K562 (cell line): Measurements from ENCODE around the gene ANO1. TPM values are rescaled to one million over a fixed set of nuclear protein-coding genes. Genes with fewer than 3 reads are reported as not detected.

Experiments
- ATAC-seq: fragments of 200-7000 bp; cut with Tn5 transposase; 3 replicates; pipeline ENCODE4 v1.9.1; 2020; ENCODE audit warnings: moderate library complexity
- BruUV-seq: library from RNA; stranded (reverse); fragments of 400-500 nt; replicated peaks from 2 replicates; lab custom pipeline; 2021; lab: Mats Ljungman, UMichigan
- CTCF ChIA-PET: fragments of 300-600 bp; formaldehyde crosslinking; extraction: SDS; loops from one replicate; lab custom pipeline; 2021; ENCODE audit warnings: low intra/inter-chr PET ratio; lab: Yijun Ruan, JAX
- POLR2A ChIA-PET: fragments of 300-600, 350-650 bp; sonication (Branson Sonifier 250); formaldehyde crosslinking; extraction: SDS; loops from one replicate; lab custom pipeline; 2021; ENCODE audit warnings: antibody characterized with exemption, inconsistent platforms; lab: Yijun Ruan, JAX
- DNase-seq, 4 experiments: peaks; one replicate each; pipeline versions ENCODE4 v3.0.0 to v3.0.0-alpha.2; 2011 to 2018; ENCODE audit warnings: low spot score in 3 of 4, mixed read lengths in 3 of 4; ENCODE audit errors: extremely low read depth in 1 of 4
- FAIRE-seq: peaks from 2 replicates; lab custom pipeline; 2011; peaks lifted over from hg19 to GRCh38; lab: Jason Lieb, UNC
- H2AFZ ChIP-seq: 2 replicates; pipeline ENCODE4 v1.6.0; 2011; ENCODE audit warnings: low read depth, low read length, control low read depth, inconsistent platforms
- H3K27ac ChIP-seq: fragments of 200-600 bp; 3 replicates; pipeline ENCODE4 v1.8.0; 2011; ENCODE audit warnings: low read depth, mild to moderate bottlenecking, control low read depth, inconsistent platforms, low read length, moderate library complexity, mixed read lengths; ENCODE audit errors: extremely low read depth
- H3K27me3 ChIP-seq, 2 experiments: fragments of 300-600 bp in 1 of 2; 2 replicates in 1 of 2; 3 replicates in 1 of 2; pipeline versions ENCODE4 v1.6.0 to v1.8.0; 2011; ENCODE audit warnings: inconsistent platforms in 2 of 2, low read length in 2 of 2, mild to moderate bottlenecking in 1 of 2, mixed read lengths in 1 of 2, moderate library complexity in 1 of 2; ENCODE audit not compliant: control insufficient read depth in 2 of 2, insufficient read depth in 2 of 2
- H3K36me3 ChIP-seq: fragments of 300-600 bp; 3 replicates; pipeline ENCODE4 v1.8.0; 2011; ENCODE audit warnings: mild to moderate bottlenecking, low read length, inconsistent platforms; ENCODE audit not compliant: control insufficient read depth, insufficient read depth
- H3K4me1 ChIP-seq, 2 experiments: fragments of 200-600 bp in 1 of 2; replicated peaks in 1 of 2; 2 replicates in 1 of 2; 3 replicates in 1 of 2; pipeline versions ENCODE4 v1.5.1 to v1.8.0; 2011; ENCODE audit warnings: inconsistent platforms in 2 of 2, low read length in 2 of 2, mild to moderate bottlenecking in 1 of 2, mixed read lengths in 1 of 2, moderate library complexity in 1 of 2; ENCODE audit not compliant: control insufficient read depth in 2 of 2, insufficient read depth in 2 of 2
- H3K4me2 ChIP-seq: 2 replicates; pipeline ENCODE4 v1.6.1; 2011; ENCODE audit warnings: low read length, control low read depth, inconsistent platforms, mixed read lengths; ENCODE audit not compliant: insufficient read depth
- H3K4me3 ChIP-seq: fragments of 200-600 bp; sonication (generic), shearing (Covaris generic); 2 replicates; pipeline ENCODE4 v1.5.1; 2016; ENCODE audit warnings: control low read depth, inconsistent platforms
- H3K79me2 ChIP-seq: fragments of 200-600 bp; 3 replicates; pipeline ENCODE4 v1.8.0; 2011; ENCODE audit warnings: low read length, inconsistent platforms; ENCODE audit not compliant: control insufficient read depth, insufficient read depth
- H3K9ac ChIP-seq, 2 experiments: 2 replicates each; pipeline versions ENCODE4 v1.6.0 to v1.6.1; 2011; ENCODE audit warnings: low read depth in 2 of 2, low read length in 2 of 2, control low read depth in 1 of 2, inconsistent platforms in 1 of 2, mild to moderate bottlenecking in 1 of 2, mixed read lengths in 1 of 2; ENCODE audit not compliant: insufficient read depth in 1 of 2
- H3K9me1 ChIP-seq: one replicate; pipeline ENCODE4 v1.6.0; 2011; ENCODE audit warnings: inconsistent platforms, mild to moderate bottlenecking, low read length, moderate library complexity; ENCODE audit not compliant: control insufficient read depth, insufficient read depth
- H3K9me3 ChIP-seq: replicated peaks from 2 replicates; pipeline ENCODE4 v1.5.1; 2011; ENCODE audit warnings: low read depth, low read length, inconsistent platforms; ENCODE audit not compliant: control insufficient read depth, insufficient read depth
- H4K20me1 ChIP-seq: replicated peaks from 2 replicates; pipeline ENCODE4 v1.6.1; 2011; ENCODE audit warnings: low read length, inconsistent platforms, mixed read lengths; ENCODE audit not compliant: control insufficient read depth, insufficient read depth
- CHD7 ChIP-seq: fragments of 200-600 bp; sonication (generic); IDR thresholded peaks from one replicate; pipeline ENCODE4 v1.6.1; 2012; ENCODE audit warnings: mild to moderate bottlenecking, low read depth, low read length, inconsistent platforms
- E2F8 ChIP-seq: fragments of 450-650 bp; IDR thresholded peaks from 2 replicates; pipeline ENCODE4 v1.7.1; 2018; ENCODE audit warnings: mild to moderate bottlenecking, low read depth; ENCODE audit not compliant: partially characterized antibody
- KDM5B ChIP-seq: fragments of 200-600 bp; sonication (generic); IDR thresholded peaks from 2 replicates; pipeline ENCODE4 v1.6.1; 2012; ENCODE audit warnings: low read depth, mild to moderate bottlenecking, moderate library complexity, low read length, control low read depth, inconsistent platforms; ENCODE audit not compliant: insufficient replicate concordance
- RBBP5 ChIP-seq: fragments of 200-600 bp; sonication (generic); IDR thresholded peaks from 2 replicates; pipeline ENCODE4 v1.6.1; 2012; ENCODE audit warnings: borderline replicate concordance, mild to moderate bottlenecking, low read length, control low read depth, inconsistent platforms; ENCODE audit not compliant: insufficient read depth, poor library complexity, severe bottlenecking
- SPI1 ChIP-seq: IDR thresholded peaks from 2 replicates; pipeline ENCODE4 v1.6.1; 2011; ENCODE audit warnings: low read depth, low read length, control low read depth, borderline replicate concordance
- ZBTB26 ChIP-seq: fragments of 450-650 bp; formaldehyde crosslinking; IDR thresholded peaks from 2 replicates; pipeline ENCODE4 v1.4.0; 2022; ENCODE audit warnings: missing genetic modification characterization
- WGBS: fragments of 100-300 bp; shearing (Covaris generic); methylation state at CpG from one replicate; pipeline ENCODE4 v1.1.6; 2016; ENCODE audit warnings: low coverage, mixed read lengths; ENCODE audit not compliant: insufficient coverage; ENCODE audit errors: missing lambda C conversion rate; 5-methylcytosine and 5-hydroxymethylcytosine counted together
- in situ Hi-C: fragments of 300-500 bp; cut with MboI; formaldehyde crosslinking; loops from 4 replicates; pipeline ENCODE4 v1.15.0; 2018; ENCODE audit warnings: inconsistent platforms, mixed read lengths
- intact Hi-C: fragments of 100-400 bp; cut with micrococcal nuclease; formaldehyde crosslinking; loops from 2 replicates; pipeline ENCODE4 v1.14.2; 2022
- polyA plus RNA-seq, 8 experiments: library from polyadenylated mRNA; depleted of rRNA in 4 of 8; stranded (reverse) in 5 of 8; unstranded in 3 of 8; fragments of >200 nt; fragmentation: Nextera tagmentation in 2 of 8; fragmentation: Illumina TruSeq in 1 of 8; extraction: Ambion mirVana in 2 of 8; extraction: Trizol in 1 of 8; gene quantifications; 2 replicates each; pipeline versions ENCODE4 v1.2.1 to v1.2.3, GENCODE V29; 2011 to 2014; ENCODE audit warnings: inconsistent platforms in 1 of 8, missing spikeins in 1 of 8
- total RNA-seq, 7 experiments: library from RNA; depleted of rRNA in 6 of 7; stranded (reverse); fragments of >200 nt in 6 of 7; fragmentation: Illumina TruSeq in 2 of 7; extraction: Trizol in 2 of 7; gene quantifications; 2 replicates each; pipeline versions ENCODE4 v1.2.1 to v1.2.3, GENCODE V29; 2011 to 2021; ENCODE audit warnings: low replicate concordance in 1 of 7

Gene ANO1
- total and polyA plus RNA-seq, 9 of the 15 experiments (the other 6 are each of a cell fraction or from before 2014, with no cell fraction given) = not detected

GRCh38 chr11:70098936-70099335 lies 20.8 kb downstream of the ANO1 start:
- intact Hi-C loops = no loop called here
- no peaks in the 10 kb centered on the region for H3K9me3 ChIP-seq
- 2% methylated on average over 12 of the region's 12 CpGs for WGBS
- peaks cover 64 to 89% of the 10 kb centered on the region in 2 experiments for H3K27me3 ChIP-seq
- no peak overlapping the region for H3K27ac ChIP-seq
- H3K9me1 ChIP-seq = no peaks in the 10 kb centered on the region
- ChIA-PET CTCF (no interaction called here), POLR2A (no interaction called here)
- DNase-seq (no peak), ATAC-seq (no peak), FAIRE-seq (no peak)
- in situ Hi-C loops = no loop called here
- no peak overlapping the region for H2AFZ ChIP-seq
- no peaks in the 10 kb centered on the region for H3K79me2 ChIP-seq
- no TSS peak for BruUV-seq
- no peaks in the 10 kb centered on the region for H3K36me3 ChIP-seq
- H4K20me1 ChIP-seq = peaks cover 37% of the 10 kb centered on the region
- H3K4me2 ChIP-seq = no peak overlapping the region
- no peak overlapping the region for H3K4me3 ChIP-seq
- H3K4me1 ChIP-seq = no peaks in the 10 kb centered on the region; a peak in 1 of 5 replicates
- H3K9ac ChIP-seq = no peak overlapping the region
- TF ChIP-seq KDM5B = no peak
- no peak for TF ChIP-seq SPI1
- no peak for TF ChIP-seq ZBTB26 (CRISPR knock-in tag)
- TF ChIP-seq CHD7 = no peak
- TF ChIP-seq E2F8 = no peak
- TF ChIP-seq RBBP5 = no peak
